ENCODE results near the gene ABCA8.

DNA sequence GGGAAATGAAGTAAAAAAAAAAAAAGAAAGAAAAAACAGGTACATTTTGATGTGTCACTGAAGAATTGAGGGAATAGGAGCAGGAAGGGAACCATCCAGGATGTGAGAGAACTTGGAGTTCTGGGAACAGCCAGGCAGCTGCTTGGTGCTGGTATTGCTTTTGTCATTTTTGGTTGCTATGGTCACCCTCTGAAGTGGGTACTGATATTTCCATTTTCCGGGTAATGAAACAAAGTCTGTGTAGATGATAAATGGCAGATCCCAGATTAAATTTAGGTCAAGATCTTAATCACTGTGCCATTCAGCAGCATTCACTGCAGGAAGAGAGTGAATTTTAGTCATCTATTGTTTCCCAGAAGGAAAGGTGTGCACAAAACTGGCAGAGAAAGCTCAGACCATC is 93.6 kb downstream of the ABCA8 start:
- TF ChIP-seq, protein P1, sequence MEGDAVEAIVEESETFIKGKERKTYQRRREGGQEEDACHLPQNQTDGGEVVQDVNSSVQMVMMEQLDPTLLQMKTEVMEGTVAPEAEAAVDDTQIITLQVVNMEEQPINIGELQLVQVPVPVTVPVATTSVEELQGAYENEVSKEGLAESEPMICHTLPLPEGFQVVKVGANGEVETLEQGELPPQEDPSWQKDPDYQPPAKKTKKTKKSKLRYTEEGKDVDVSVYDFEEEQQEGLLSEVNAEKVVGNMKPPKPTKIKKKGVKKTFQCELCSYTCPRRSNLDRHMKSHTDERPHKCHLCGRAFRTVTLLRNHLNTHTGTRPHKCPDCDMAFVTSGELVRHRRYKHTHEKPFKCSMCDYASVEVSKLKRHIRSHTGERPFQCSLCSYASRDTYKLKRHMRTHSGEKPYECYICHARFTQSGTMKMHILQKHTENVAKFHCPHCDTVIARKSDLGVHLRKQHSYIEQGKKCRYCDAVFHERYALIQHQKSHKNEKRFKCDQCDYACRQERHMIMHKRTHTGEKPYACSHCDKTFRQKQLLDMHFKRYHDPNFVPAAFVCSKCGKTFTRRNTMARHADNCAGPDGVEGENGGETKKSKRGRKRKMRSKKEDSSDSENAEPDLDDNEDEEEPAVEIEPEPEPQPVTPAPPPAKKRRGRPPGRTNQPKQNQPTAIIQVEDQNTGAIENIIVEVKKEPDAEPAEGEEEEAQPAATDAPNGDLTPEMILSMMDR (IDR thresholded peaks at IDR 0.05): no peak
- no peak for TF ChIP-seq POLR2A (IDR thresholded peaks at IDR 0.05; ENCODE audit: low read length)
- no peak for TF ChIP-seq HDAC2 (IDR thresholded peaks at IDR 0.05)
- no peak for TF ChIP-seq MAZ (IDR thresholded peaks at IDR 0.05; ENCODE audit: borderline replicate concordance, low read depth, low read length)
- no peak for TF ChIP-seq FOSL2 (IDR thresholded peaks at IDR 0.05)
- TF ChIP-seq FOSL2 (CRISPR knock-in tag; IDR thresholded peaks at IDR 0.05): no peak
- TF ChIP-seq ZFP36 (IDR thresholded peaks at IDR 0.05; ENCODE audit: borderline replicate concordance, partially characterized antibody): no peak
- TF ChIP-seq KDM1A (IDR thresholded peaks at IDR 0.05; ENCODE audit: low read depth): no peak
- TF ChIP-seq POLR2AphosphoS2 (conservative IDR thresholded peaks at IDR 0.05; ENCODE audit: low read length): no peak
- no peak for TF ChIP-seq MYC (IDR thresholded peaks at IDR 0.05; ENCODE audit: borderline replicate concordance, low read length)
- no peak for TF ChIP-seq MAFK (IDR thresholded peaks at IDR 0.05; ENCODE audit: partially characterized antibody)
- no peak for TF ChIP-seq RFX5 (IDR thresholded peaks at IDR 0.05)
